ENCODE results near the gene FGR.

FGR gene

GRCh38 chr1:27607239-27607804 is 27.7 kb downstream of the FGR start:
- Mint-ChIP-seq H3K4me1 (peaks cover 22 to 23% of the 10 kb centered on the region in 2 donors), H3K36me3 (peaks cover 4 to 6% of the 10 kb centered on the region in 2 donors), H3K9me3 (no peaks in the 10 kb centered on the region), H3K27me3 (no peaks in the 10 kb centered on the region), H3K27ac (no peak overlapping the region), H3K4me3 (no peak overlapping the region)
- ATAC-seq (replicated peaks) (no peak), DNase-seq (no peak)

- DNase-seq (no peak), ATAC-seq (replicated peaks) (no peak)
- Mint-ChIP-seq H3K36me3 (peaks cover 2% of the 10 kb centered on the region in 2 donors), H3K4me1 (peaks cover 17 to 25% of the 10 kb centered on the region in 2 donors), H3K4me3 (no peak overlapping the region), H3K27ac (peak overlapping the region; percentile 63), H3K27me3 (no peaks in the 10 kb centered on the region), H3K9me3 (no peaks in the 10 kb centered on the region)
Measured at GRCh38 chr1:27606708-27607238, 28.2 kb downstream of the FGR start.

GRCh38 chr1:27605796-27606707 is 28.9 kb downstream of the FGR start:
- H3K27me3 Mint-ChIP-seq, result no peaks in the 10 kb centered on the region
- no peak for DNase-seq
- peak overlapping the region; percentile 63 for H3K27ac Mint-ChIP-seq
- H3K9me3 Mint-ChIP-seq, result no peaks in the 10 kb centered on the region
- peak overlapping the region in 1 of 2 donors; percentile 21 for H3K4me3 Mint-ChIP-seq
- no peak for ATAC-seq (replicated peaks)
- peaks cover 14 to 28% of the 10 kb centered on the region in 2 donors for H3K4me1 Mint-ChIP-seq
- H3K36me3 Mint-ChIP-seq, result no peaks in the 10 kb centered on the region

GRCh38 chr1:27605300-27605766 is 29.7 kb downstream of the FGR start:
- peaks cover 0 to 2% of the 10 kb centered on the region in 2 donors for H3K36me3 Mint-ChIP-seq

GRCh38 chr1:27604579-27605299 is 30.2 kb downstream of the FGR start:
- ATAC-seq (replicated peaks) (no peak), DNase-seq (no peak)
- Mint-ChIP-seq H3K27me3 (no peaks in the 10 kb centered on the region), H3K4me1 (peaks cover 14 to 38% of the 10 kb centered on the region in 2 donors), H3K4me3 (peak overlapping the region; percentile 92 to 94), H3K27ac (no peak overlapping the region), H3K36me3 (peaks cover 0 to 2% of the 10 kb centered on the region in 2 donors), H3K9me3 (no peaks in the 10 kb centered on the region)

More at GRCh38 chr1:27605300-27605766, 29.7 kb downstream of the FGR start:
- Mint-ChIP-seq H3K4me1 (peaks cover 14 to 32% of the 10 kb centered on the region in 2 donors), H3K4me3 (peak overlapping the region in 1 of 2 donors; percentile 33), H3K27me3 (no peaks in the 10 kb centered on the region), H3K9me3 (no peaks in the 10 kb centered on the region), H3K27ac (no peak overlapping the region)
- no peak for ATAC-seq (replicated peaks)
- no peak for DNase-seq

- no peaks in the 10 kb centered on the region for H3K27me3 Mint-ChIP-seq
- peak within 1 kb of the TSS; percentile 85 for H3K27ac Mint-ChIP-seq
- peak; percentile 75 to 77 for ATAC-seq (replicated peaks)
- H3K4me3 Mint-ChIP-seq, result peak within 1 kb of the TSS; percentile 92 to 94
- H3K9me3 Mint-ChIP-seq, result no peaks in the 10 kb centered on the region
- H3K4me1 Mint-ChIP-seq, result peaks cover 14 to 44% of the 10 kb centered on the region in 2 donors
- peaks cover 0 to 2% of the 10 kb centered on the region in 2 donors for H3K36me3 Mint-ChIP-seq
- peak; percentile 87 for DNase-seq
Measured at GRCh38 chr1:27603681-27604578, 31.1 kb downstream of the FGR start, which contains the start of gene AHDC1. AHDC1 (minus strand) TSS chr1:27604144; CDS start chr1:27552115, 52,029 bp downstream.

- Mint-ChIP-seq H3K27ac (peak overlapping the region; percentile 80), H3K9me3 (no peaks in the 10 kb centered on the region), H3K4me1 (peaks cover 14 to 48% of the 10 kb centered on the region in 2 donors), H3K4me3 (peak overlapping the region; percentile 92 to 94), H3K27me3 (no peaks in the 10 kb centered on the region), H3K36me3 (peaks cover 0 to 2% of the 10 kb centered on the region in 2 donors)
- ATAC-seq (replicated peaks), result peak; percentile 17 to 18
- no peak for DNase-seq
Measured at GRCh38 chr1:27603309-27603680, 31.7 kb downstream of the FGR start.

- no peak for DNase-seq
- Mint-ChIP-seq H3K36me3 (peaks cover 0 to 2% of the 10 kb centered on the region in 2 donors), H3K4me3 (peak overlapping the region; percentile 92 to 94), H3K27ac (peak overlapping the region; percentile 90), H3K9me3 (no peaks in the 10 kb centered on the region), H3K27me3 (no peaks in the 10 kb centered on the region), H3K4me1 (peaks cover 14 to 54% of the 10 kb centered on the region in 2 donors)
- peak; percentile 26 for ATAC-seq (replicated peaks)
Measured at GRCh38 chr1:27602462-27603308, 32.3 kb downstream of the FGR start.

- Mint-ChIP-seq H3K27me3 (no peaks in the 10 kb centered on the region), H3K36me3 (peaks cover 0 to 2% of the 10 kb centered on the region in 2 donors), H3K4me1 (peaks cover 13 to 55% of the 10 kb centered on the region in 2 donors), H3K27ac (peak overlapping the region; percentile 90), H3K4me3 (peak overlapping the region; percentile 90 to 92), H3K9me3 (no peaks in the 10 kb centered on the region)
- DNase-seq (no peak), ATAC-seq (replicated peaks) (peak; percentile 19 to 26)
Measured at GRCh38 chr1:27601771-27602461, 33.1 kb downstream of the FGR start.

GRCh38 chr1:27601321-27601770 is 33.6 kb downstream of the FGR start:
- peak overlapping the region; percentile 90 to 92 for H3K4me3 Mint-ChIP-seq
- no peaks in the 10 kb centered on the region for H3K9me3 Mint-ChIP-seq
- peaks cover 0 to 2% of the 10 kb centered on the region in 2 donors for H3K36me3 Mint-ChIP-seq
- no peak for ATAC-seq (replicated peaks)
- H3K27ac Mint-ChIP-seq, result no peak overlapping the region
- H3K27me3 Mint-ChIP-seq, result no peaks in the 10 kb centered on the region
- no peak for DNase-seq
- peaks cover 7 to 49% of the 10 kb centered on the region in 2 donors for H3K4me1 Mint-ChIP-seq

GRCh38 chr1:27600498-27601175 is 34.3 kb downstream of the FGR start:
- Mint-ChIP-seq H3K4me1 (peaks cover under 1 to 44% of the 10 kb centered on the region in 2 donors), H3K27ac (no peak overlapping the region), H3K27me3 (no peaks in the 10 kb centered on the region), H3K9me3 (no peaks in the 10 kb centered on the region), H3K4me3 (peak overlapping the region; percentile 0 to 48), H3K36me3 (peaks cover 0 to 2% of the 10 kb centered on the region in 2 donors)
- DNase-seq (no peak), ATAC-seq (replicated peaks) (no peak)
